WERI-Rb-1 (cell line): ENCODE results near the gene PCSK1.

Experiments
- DNase-seq: peaks from one replicate; pipeline ENCODE4 v3.0.0-alpha.2; 2020
- H3K27ac ChIP-seq: fragments of 250-450 bp; sonication (Bioruptor Pico); 2 replicates; pipeline ENCODE4 v1.5.1; 2020; ENCODE audit warnings: mild to moderate bottlenecking, moderate library complexity
- H3K27me3 ChIP-seq: fragments of 250-450 bp; sonication (Bioruptor Pico); 2 replicates; pipeline ENCODE4 v1.5.1; 2021; ENCODE audit warnings: mild to moderate bottlenecking, low read depth, moderate library complexity; ENCODE audit not compliant: insufficient read depth, severe bottlenecking
- H3K36me3 ChIP-seq: fragments of 250-450 bp; sonication (Bioruptor Pico); 2 replicates; pipeline ENCODE4 v1.5.1; 2020; ENCODE audit warnings: mild to moderate bottlenecking, moderate library complexity
- H3K4me3 ChIP-seq: 2 replicates; pipeline ENCODE4 v1.5.1; 2011; ENCODE audit warnings: low read depth, mild to moderate bottlenecking, control low read depth, low read length
- H3K9me3 ChIP-seq: fragments of 250-450 bp; sonication (Bioruptor Pico); 2 replicates; pipeline ENCODE4 v1.5.1; 2021; ENCODE audit warnings: mild to moderate bottlenecking, moderate library complexity; ENCODE audit not compliant: severe bottlenecking
- CTCF ChIP-seq: IDR thresholded peaks from 2 replicates; pipeline ENCODE4 v1.5.1; 2011; ENCODE audit warnings: low read depth, mild to moderate bottlenecking, control low read depth, inconsistent platforms, low read length

The PCSK1 gene

GRCh38 chr5:96433066-96433447 is at the start of gene PCSK1:
Gene PCSK1 (minus strand): TSS chr5:96433248. CDS start chr5:96433042, 206 bp downstream.
- 0 out of 2 replicates have a peak, but pooled peaks have one; percentile 13 for TF ChIP-seq CTCF
- Histone ChIP-seq H3K4me3 (peak within 1 kb of the TSS; percentile 59), H3K27me3 (no peaks in the 10 kb centered on the region), H3K36me3 (no peaks in the 10 kb centered on the region), H3K9me3 (no peaks in the 10 kb centered on the region), H3K27ac (no peak within 1 kb of the TSS)
- peak; percentile 50 for DNase-seq

- H3K9me3 ChIP-seq: no peaks in the 10 kb centered on the region
- H3K36me3 ChIP-seq: no peaks in the 10 kb centered on the region
- H3K27me3 ChIP-seq: no peaks in the 10 kb centered on the region
- H3K4me3 ChIP-seq: no peak overlapping the region
- DNase-seq: no peak
- no peak for TF ChIP-seq CTCF
- no peak overlapping the region for H3K27ac ChIP-seq
Measured at GRCh38 chr5:96481867-96482266, 48.8 kb upstream of the PCSK1 start.

- Histone ChIP-seq H3K27ac (no peak overlapping the region), H3K27me3 (no peaks in the 10 kb centered on the region), H3K4me3 (no peak overlapping the region), H3K36me3 (no peaks in the 10 kb centered on the region), H3K9me3 (no peaks in the 10 kb centered on the region)
- TF ChIP-seq CTCF: no peak
- no peak for DNase-seq
Measured at GRCh38 chr5:96481009-96481786, 48.1 kb upstream of the PCSK1 start.

GRCh38 chr5:96478983-96479382 is 45.9 kb upstream of the PCSK1 start:
- no peak for TF ChIP-seq CTCF
- Histone ChIP-seq H3K9me3 (no peaks in the 10 kb centered on the region), H3K27me3 (no peaks in the 10 kb centered on the region), H3K4me3 (no peak overlapping the region), H3K27ac (no peak overlapping the region), H3K36me3 (no peaks in the 10 kb centered on the region)
- DNase-seq: no peak

GRCh38 chr5:96476654-96477053 is 43.6 kb upstream of the PCSK1 start:
- no peak for TF ChIP-seq CTCF
- H3K27me3 ChIP-seq: no peaks in the 10 kb centered on the region
- no peak for DNase-seq
- no peaks in the 10 kb centered on the region for H3K9me3 ChIP-seq
- H3K36me3 ChIP-seq: no peaks in the 10 kb centered on the region
- no peak overlapping the region for H3K27ac ChIP-seq
- no peak overlapping the region for H3K4me3 ChIP-seq

- no peak for TF ChIP-seq CTCF
- H3K9me3 ChIP-seq: no peaks in the 10 kb centered on the region
- H3K4me3 ChIP-seq: no peak overlapping the region
Measured at GRCh38 chr5:96474073-96474472, 41.0 kb upstream of the PCSK1 start.

More at GRCh38 chr5:96474073-96474472, 41.0 kb upstream of the PCSK1 start:
- H3K27ac ChIP-seq: no peak overlapping the region
- H3K27me3 ChIP-seq: no peaks in the 10 kb centered on the region
- no peak for DNase-seq
- H3K36me3 ChIP-seq: no peaks in the 10 kb centered on the region
